Adrenal gland (tissue), 12 donors: Measurements from ENCODE around the gene PRR23C. TPM values are rescaled to one million over a fixed set of nuclear protein-coding genes. Genes with fewer than 3 reads are reported as not detected.

ENCODE experiments used
- DNase-seq, 7 donors: peaks; one replicate each; pipeline ENCODE4 v3.0.0-alpha.2; 2019 to 2020
- H3K27ac ChIP-seq, 5 donors: fragments of 200-600 bp; sonication (generic) in 4 of 5; 1 replicate in 3 of 5; 2 replicates in 2 of 5; pipeline versions ENCODE4 v1.5.1 to v1.8.0; 2016 to 2020; ENCODE audit warnings: mild to moderate bottlenecking in 1 of 5
- H3K27me3 ChIP-seq: fragments of 200-600 bp; 2 replicates; pipeline ENCODE4 v1.8.0; 2021
- H3K36me3 ChIP-seq, 2 donors: fragments of 200-600 bp; replicated peaks in 1 of 2; 1 replicate in 1 of 2; 2 replicates in 1 of 2; pipeline versions ENCODE4 v1.5.1 to v1.8.0; 2018 to 2022
- H3K4me1 ChIP-seq, 2 donors: fragments of 200-600 bp; replicated peaks in 1 of 2; 1 replicate in 1 of 2; 2 replicates in 1 of 2; pipeline versions ENCODE4 v1.5.1 to v1.8.0; 2018 to 2021
- H3K4me3 ChIP-seq, 4 donors: fragments of 200-600 bp; sonication (generic) in 3 of 4; one replicate each; pipeline ENCODE4 v1.5.1; 2016 to 2018
- H3K9me3 ChIP-seq, 3 donors: fragments of 200-600 bp; sonication (generic) in 1 of 3; replicated peaks in 1 of 3; 1 replicate in 2 of 3; 2 replicates in 1 of 3; pipeline versions ENCODE4 v1.5.1 to v1.8.0; 2016 to 2021
- CTCF ChIP-seq, 6 experiments: fragments of 450-650 bp in 4 of 6; fragments of 200-600 bp in 2 of 6; sonication (generic) in 1 of 6; IDR thresholded peaks; 1 replicate in 5 of 6; 2 replicates in 1 of 6; pipeline versions ENCODE4 v1.5.1 to v1.8.0; 2016 to 2021; ENCODE audit warnings: antibody characterized with exemption in 6 of 6, mild to moderate bottlenecking in 2 of 6, moderate library complexity in 1 of 6
- POLR2A ChIP-seq, 2 donors: fragments of 450-650 bp; IDR thresholded peaks; one replicate each; pipeline ENCODE4 v1.6.1; 2017; ENCODE audit warnings: antibody characterized with exemption in 2 of 2, mild to moderate bottlenecking in 2 of 2, moderate library complexity in 1 of 2
- WGBS, 4 donors: extraction: QIAGEN DNeasy Blood & Tissue Kit in 2 of 4; methylation state at CpG; one replicate each; pipeline versions ENCODE4 v1.1.5 to v1.1.7; 2013 to 2017; 5-methylcytosine and 5-hydroxymethylcytosine counted together
- intact Hi-C, 2 donors: fragments of 100-400 bp; cut with DNase I; formaldehyde crosslinking; loops; one replicate each; pipeline versions ENCODE4 v1.14.1 to v1.15.0; 2022 to 2023
- polyA plus RNA-seq, 3 donors: library from polyadenylated mRNA; stranded (reverse); fragments of 200-250 nt in 2 of 3; fragments of 350-450 nt in 1 of 3; fragmentation: Illumina TruSeq in 1 of 3; extraction: RNeasy Lipid Tissue Mini Kit (QIAGEN cat#74804) in 1 of 3; gene quantifications; one replicate each; pipeline ENCODE4 v1.2.3, GENCODE V29; 2013 to 2014
- total RNA-seq, 9 donors: library from RNA; depleted of rRNA in 4 of 9; stranded (reverse); fragments of >200 nt in 4 of 9; fragments of 120-200 nt in 1 of 9; fragmentation: NEBNext Ultra II Directional in 1 of 9; extraction: Animal tissue kit (Norgen Biotek cat#: 25700) in 1 of 9; gene quantifications; one replicate each; pipeline versions ENCODE4 v1.1.0 to v1.2.4, GENCODE V29; 2013 to 2023
- donor health status: healthy with polysubstance abuse.
- donor health status: Bipolar disorder and iron deficiency.
- donor health status: DM: yes; HTN: yes; CAD: no.
- donor health status: DM: no; HTN: no; CAD: no.
- donor health status: DM: no; HTN: no; CAD: no.
- donor health status: DM: yes; HTN: yes; CAD: no.

The PRR23C gene
- total and polyA plus RNA-seq, 12 donors: not detected

GRCh38 chr3:139006051-139006716 is 38.5 kb downstream of the PRR23C start, which contains the start of gene PRR23A:
TSS of gene PRR23A (minus strand) at chr3:139006268. CDS start at chr3:139006268, 0 bp downstream.
- Histone ChIP-seq H3K27ac (no peak within 1 kb of the TSS), H3K27me3 (no peaks in the 10 kb centered on the region), H3K36me3 (no peaks in the 10 kb centered on the region), H3K9me3 (no peaks in the 10 kb centered on the region), H3K4me1 (no peaks in the 10 kb centered on the region), H3K4me3 (no peak within 1 kb of the TSS)
- TF ChIP-seq POLR2A (IDR thresholded peaks at IDR 0.05) (no peak), CTCF (IDR thresholded peaks at IDR 0.05) (no peak)
- 70 to 87% (median 74%) methylated on average over 15 to 60 of the region's 60 CpGs for WGBS, 4 donors
- intact Hi-C loops: no loop called here
- DNase-seq: no peak

GRCh38 chr3:139005356-139005993 is 39.2 kb downstream of the PRR23C start:
- intact Hi-C loops: no loop called here
- no peak overlapping the region for H3K27ac ChIP-seq
- H3K27me3 ChIP-seq: no peaks in the 10 kb centered on the region
- TF ChIP-seq POLR2A (IDR thresholded peaks at IDR 0.05) (no peak), CTCF (IDR thresholded peaks at IDR 0.05) (no peak)
- H3K9me3 ChIP-seq: no peaks in the 10 kb centered on the region
- H3K4me3 ChIP-seq: no peak overlapping the region
- H3K4me1 ChIP-seq: no peaks in the 10 kb centered on the region
- H3K36me3 ChIP-seq: no peaks in the 10 kb centered on the region
- no peak for DNase-seq
- WGBS, 4 donors: 79 to 95% (median 83%) methylated on average over 33 to 45 of the region's 45 CpGs

- TF ChIP-seq POLR2A (IDR thresholded peaks at IDR 0.05) (no peak), CTCF (IDR thresholded peaks at IDR 0.05) (no peak)
- H3K36me3 ChIP-seq: no peaks in the 10 kb centered on the region
- no peaks in the 10 kb centered on the region for H3K9me3 ChIP-seq
- no peaks in the 10 kb centered on the region for H3K4me1 ChIP-seq
- DNase-seq: no peak
- H3K27me3 ChIP-seq: peaks cover 5% of the 10 kb centered on the region
- 79 to 93% (median 82%) methylated on average over 1 of the region's 1 CpG for WGBS, 4 donors
- intact Hi-C loops: no loop called here
- no peak overlapping the region for H3K4me3 ChIP-seq
- no peak overlapping the region for H3K27ac ChIP-seq
Observed at GRCh38 chr3:138995706-138996105, 49.0 kb downstream of the PRR23C start.

Other genes starting within 250 kb of the PRR23C start
- 10 to 100 TPM in 8 of 9 donors, 1 to 10 TPM in 1; 7.7 to 26.0 (median 16.0) TPM for gene PIK3CB, start 210.0 kb downstream of the PRR23C start, total RNA-seq
- 10 to 100 TPM in 1 of 3 donors, 1 to 10 TPM in 2; 4.6 to 17.7 (median 7.5) TPM for gene PIK3CB, start 210.0 kb downstream of the PRR23C start, polyA plus RNA-seq
- 10 to 100 TPM in 1 of 9 donors, 1 to 10 TPM in 7, not detected in 1; 1.1 to 11.2 (median 5.2) TPM for gene FOXL2, start 97.8 kb downstream of the PRR23C start, total RNA-seq
- gene FOXL2, start 97.8 kb downstream of the PRR23C start, polyA plus RNA-seq: 1 to 10 TPM in 2 of 3 donors, under 1 TPM in 1; 0.40 to 2.2 (median 2.0) TPM
- gene FOXL2NB, start 97.7 kb downstream of the PRR23C start, total RNA-seq: 1 to 10 TPM in 6 of 9 donors, under 1 TPM in 3; under 0.01 to 9.6 (median 2.9) TPM
- gene FOXL2NB, start 97.7 kb downstream of the PRR23C start, polyA plus RNA-seq: 1 to 10 TPM in 1 of 3 donors, under 1 TPM in 2; 0.20 to 1.6 (median 0.62) TPM
- not detected for gene PRR23A, start 38.6 kb downstream of the PRR23C start, total RNA-seq
- not detected for gene PRR23A, start 38.6 kb downstream of the PRR23C start, polyA plus RNA-seq
- gene PRR23B, start 24.0 kb downstream of the PRR23C start, total RNA-seq: not detected
- gene PRR23B, start 24.0 kb downstream of the PRR23C start, polyA plus RNA-seq: not detected